PC-3 (cell line): ENCODE measurements around the gene PCCA. TPM values are rescaled to one million over a fixed set of nuclear protein-coding genes. Genes with fewer than 3 reads are reported as not detected.

Experiments used
- ATAC-seq: fragments of 200-7000 bp; cut with Tn5 transposase; 2 replicates; pipeline ENCODE4 v1.9.1; 2020; ENCODE audit warnings: mild to moderate bottlenecking, moderate library complexity
- BruUV-seq: library from RNA; stranded (reverse); fragments of 400-500 nt; replicated peaks from 2 replicates; lab custom pipeline; 2021; lab: Mats Ljungman, UMichigan
- CTCF ChIA-PET: fragments of 300-600 bp; sonication (Branson Sonifier 250); formaldehyde crosslinking; loops from one replicate; lab custom pipeline; 2022; ENCODE audit warnings: antibody characterized with exemption; lab: Charles Lee
- POLR2A ChIA-PET: fragments of 300-600 bp; sonication (Branson Sonifier 250); formaldehyde crosslinking; loops from one replicate; lab custom pipeline; 2022; ENCODE audit warnings: antibody characterized with exemption; ENCODE audit not compliant: unreplicated experiment; lab: Charles Lee
- DNase-seq: peaks from one replicate; pipeline ENCODE4 v3.0.0-alpha.2; 2015
- H2AFZ ChIP-seq: fragments of 300-600 bp; sonication (generic); 2 replicates; pipeline ENCODE4 v1.6.0; 2016; ENCODE audit warnings: antibody characterized with exemption, low read length
- H3F3A ChIP-seq: fragments of 300-600 bp; sonication (generic); one replicate; pipeline ENCODE4 v1.6.0; 2017; ENCODE audit warnings: antibody characterized with exemption, low read length, control low read depth, mild to moderate bottlenecking; ENCODE audit not compliant: unreplicated experiment
- H3K27ac ChIP-seq: fragments of 300-600 bp; sonication (generic); 2 replicates; pipeline ENCODE4 v1.5.1; 2016; ENCODE audit warnings: mild to moderate bottlenecking, low read length
- H3K27me3 ChIP-seq: fragments of 300-600 bp; sonication (generic); 2 replicates; pipeline ENCODE4 v1.6.1; 2016; ENCODE audit warnings: low read length, mixed read lengths
- H3K36me3 ChIP-seq: fragments of 300-600 bp; sonication (generic); 2 replicates; pipeline ENCODE4 v1.6.1; 2016; ENCODE audit warnings: low read depth, mixed run types, low read length, mixed read lengths
- H3K4me1 ChIP-seq: fragments of 300-600 bp; sonication (generic); 2 replicates; pipeline ENCODE4 v1.5.1; 2016; ENCODE audit warnings: low read length; ENCODE audit not compliant: insufficient read depth
- H3K4me2 ChIP-seq: fragments of 300-600 bp; sonication (generic); 2 replicates; pipeline ENCODE4 v1.6.0; 2016; ENCODE audit warnings: low read length
- H3K4me3 ChIP-seq: fragments of 300-600 bp; sonication (generic); 2 replicates; pipeline ENCODE4 v1.5.1; 2016; ENCODE audit warnings: mild to moderate bottlenecking, low read length, mixed read lengths
- H3K79me2 ChIP-seq: fragments of 300-600 bp; sonication (generic); 2 replicates; pipeline ENCODE4 v1.6.1; 2017; ENCODE audit warnings: low read length, mixed read lengths
- H3K9ac ChIP-seq: fragments of 300-600 bp; sonication (generic); 2 replicates; pipeline ENCODE4 v1.6.0; 2016; ENCODE audit warnings: mild to moderate bottlenecking, low read length
- H3K9me2 ChIP-seq: fragments of 300-600 bp; sonication (generic); replicated peaks from 2 replicates; pipeline ENCODE4 v1.6.1; 2016; ENCODE audit warnings: mixed run types, low read length, mixed read lengths
- H3K9me3 ChIP-seq: fragments of 300-600 bp; sonication (generic); 2 replicates; pipeline ENCODE4 v1.6.1; 2016; ENCODE audit warnings: low read length, mixed read lengths
- H4K20me1 ChIP-seq: fragments of 300-600 bp; sonication (generic); 2 replicates; pipeline ENCODE4 v1.6.1; 2016; ENCODE audit warnings: low read length, mixed read lengths
- CTCF ChIP-seq: fragments of 300-600 bp; sonication (generic); conservative IDR thresholded peaks from 2 replicates; pipeline ENCODE4 v1.5.1; 2017; ENCODE audit warnings: antibody characterized with exemption, low read depth, mild to moderate bottlenecking, low read length
- EZH2 ChIP-seq: fragments of 300-600 bp; sonication (generic); IDR thresholded peaks from one replicate; pipeline ENCODE4 v1.6.1; 2017; ENCODE audit warnings: antibody characterized with exemption, mild to moderate bottlenecking, low read length; ENCODE audit not compliant: unreplicated experiment
- EZH2phosphoT487 ChIP-seq: fragments of 300-600 bp; sonication (generic); IDR thresholded peaks from 2 replicates; pipeline ENCODE4 v1.6.1; 2018; ENCODE audit warnings: mild to moderate bottlenecking, antibody characterized with exemption, low read length, borderline replicate concordance
- intact Hi-C: fragments of 100-400 bp; cut with micrococcal nuclease; formaldehyde crosslinking; loops from 2 replicates; pipeline ENCODE4 v1.9.0; 2023
- total RNA-seq: library from RNA; depleted of rRNA; stranded (reverse); fragments of >200 nt; gene quantifications from 2 replicates; pipeline ENCODE4 v1.2.3, GENCODE V29; 2014

The PCCA gene
- total RNA-seq, 1 experiment from 2014 or later: 10.5 TPM

GRCh38 chr13:100543872-100544602, 455.1 kb downstream of the PCCA start:
- Histone ChIP-seq H3K9me3 (no peaks in the 10 kb centered on the region), H3K4me1 (no peaks in the 10 kb centered on the region), H3K4me2 (no peak overlapping the region), H3K9ac (no peak overlapping the region), H3K27ac (no peak overlapping the region), H3K79me2 (no peaks in the 10 kb centered on the region), H2AFZ (no peak overlapping the region), H3F3A (no peaks in the 10 kb centered on the region), H3K9me2 (no peaks in the 10 kb centered on the region), H3K4me3 (no peak overlapping the region), H4K20me1 (no peaks in the 10 kb centered on the region), H3K27me3 (no peaks in the 10 kb centered on the region), H3K36me3 (no peaks in the 10 kb centered on the region)
- POLR2A ChIA-PET: no interaction called here
- no TSS peak for BruUV-seq
- intact Hi-C loops: no loop called here
- ATAC-seq (no peak), DNase-seq (no peak)
- TF ChIP-seq EZH2: no peak
- no peak for TF ChIP-seq EZH2phosphoT487
- TF ChIP-seq CTCF: no peak
- CTCF ChIA-PET: no interaction called here

- BruUV-seq: no TSS peak
- DNase-seq (no peak), ATAC-seq (no peak)
- H4K20me1 ChIP-seq: no peaks in the 10 kb centered on the region
- H3K36me3 ChIP-seq: no peaks in the 10 kb centered on the region
- H3K9ac ChIP-seq: no peak overlapping the region
- POLR2A ChIA-PET: no interaction called here
- TF ChIP-seq EZH2: no peak
- no peak for TF ChIP-seq EZH2phosphoT487
- TF ChIP-seq CTCF: no peak
- no peaks in the 10 kb centered on the region for H3F3A ChIP-seq
- H3K79me2 ChIP-seq: no peaks in the 10 kb centered on the region
- H3K9me2 ChIP-seq: no peaks in the 10 kb centered on the region
- no peak overlapping the region for H3K4me3 ChIP-seq
- no peaks in the 10 kb centered on the region for H3K4me1 ChIP-seq
- H3K9me3 ChIP-seq: no peaks in the 10 kb centered on the region
- no peak overlapping the region for H3K27ac ChIP-seq
- H2AFZ ChIP-seq: no peak overlapping the region
- intact Hi-C loops: no loop called here
- CTCF ChIA-PET: no interaction called here
- no peaks in the 10 kb centered on the region for H3K27me3 ChIP-seq
- H3K4me2 ChIP-seq: no peak overlapping the region
Observed at GRCh38 chr13:100544866-100545683, 456.2 kb downstream of the PCCA start.

GRCh38 chr13:100545684-100546061, 456.8 kb downstream of the PCCA start:
- Histone ChIP-seq H3K27me3 (no peaks in the 10 kb centered on the region), H4K20me1 (no peaks in the 10 kb centered on the region), H3K4me1 (no peaks in the 10 kb centered on the region), H3K36me3 (no peaks in the 10 kb centered on the region), H3K9me2 (no peaks in the 10 kb centered on the region), H3K4me3 (no peak overlapping the region), H2AFZ (no peak overlapping the region), H3K9ac (no peak overlapping the region), H3F3A (no peaks in the 10 kb centered on the region), H3K27ac (no peak overlapping the region), H3K4me2 (no peak overlapping the region), H3K9me3 (no peaks in the 10 kb centered on the region), H3K79me2 (no peaks in the 10 kb centered on the region)
- ATAC-seq (no peak), DNase-seq (no peak)
- intact Hi-C loops: no loop called here
- POLR2A ChIA-PET: no interaction called here
- no TSS peak for BruUV-seq
- TF ChIP-seq CTCF (no peak), EZH2phosphoT487 (no peak), EZH2 (no peak)
- CTCF ChIA-PET: no interaction called here
